ENCODE data around the gene CCDC184.

DNA sequence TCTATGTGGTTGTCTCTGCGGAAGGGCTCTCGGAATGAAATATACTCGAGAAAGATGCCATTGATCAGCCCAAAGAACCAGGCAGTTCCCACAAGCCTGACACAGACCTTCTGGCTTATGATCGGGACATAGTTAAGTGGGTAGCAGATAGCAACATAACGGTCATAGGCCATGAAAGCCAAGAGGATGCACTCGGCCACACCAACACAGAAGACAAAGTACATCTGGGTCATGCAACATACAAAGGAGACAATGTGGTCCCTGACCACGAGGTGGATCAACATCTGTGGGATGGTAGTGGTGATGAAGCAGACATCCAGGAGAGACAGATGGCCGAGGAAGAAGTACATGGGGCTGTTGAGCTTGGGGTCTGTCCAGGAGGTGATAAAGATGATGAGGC lies 19.3 kb downstream of the CCDC184 start:
- TF ChIP-seq, protein P1, sequence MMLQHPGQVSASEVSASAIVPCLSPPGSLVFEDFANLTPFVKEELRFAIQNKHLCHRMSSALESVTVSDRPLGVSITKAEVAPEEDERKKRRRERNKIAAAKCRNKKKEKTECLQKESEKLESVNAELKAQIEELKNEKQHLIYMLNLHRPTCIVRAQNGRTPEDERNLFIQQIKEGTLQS (IDR thresholded peaks at IDR 0.05), result no peak
- TF ChIP-seq EGR1 (IDR thresholded peaks at IDR 0.05; ENCODE audit: low read depth in 2 of 2) (no peak), CTCF (IDR thresholded peaks at IDR 0.05; ENCODE audit: low read depth, low read length, missing input control) (no peak), JUND (IDR thresholded peaks at IDR 0.05) (no peak), GABPA (IDR thresholded peaks at IDR 0.05 in 1 of 2, conservative IDR thresholded peaks at IDR 0.05 in 1 of 2) (no peak), RXRA (IDR thresholded peaks at IDR 0.05) (no peak), REST (IDR thresholded peaks at IDR 0.05) (no peak), RAD21 (IDR thresholded peaks at IDR 0.05) (no peak), NR2F2 (IDR thresholded peaks at IDR 0.05) (no peak), ZBTB33 (IDR thresholded peaks at IDR 0.05) (no peak), MAX (IDR thresholded peaks at IDR 0.05) (no peak), TAF1 (conservative IDR thresholded peaks at IDR 0.05) (no peak)

Data from liver (tissue), 3 donors.